ENCODE data around the gene WNT4.

GRCh38 chr1:22184454-22184853, 41.6 kb upstream of the WNT4 start:
- TF ChIP-seq POLR2A (IDR thresholded peaks at IDR 0.05) (no peak), CTCF (IDR thresholded peaks at IDR 0.05) (no peak)

Measured in Peyer's patch (tissue), 4 donors.